Esophagus squamous epithelium (tissue), 5 donors: ENCODE results near the gene SUCLG2. TPM values are rescaled to one million over a fixed set of nuclear protein-coding genes. Genes with fewer than 3 reads are reported as not detected.

Experiments used
- DNase-seq: peaks from one replicate; lab custom pipeline; 2025; lab: John Stamatoyannopoulos, UW
- H3K27ac ChIP-seq, 4 donors: fragments of 200-600 bp; sonication (generic); one replicate each; pipeline ENCODE4 v1.5.1; 2016 to 2019; ENCODE audit warnings: mild to moderate bottlenecking in 1 of 4
- H3K27me3 ChIP-seq, 4 donors: fragments of 200-600 bp; sonication (generic); 1 replicate in 3 of 4; 2 replicates in 1 of 4; pipeline versions ENCODE4 v1.5.1 to v1.6.0; 2017 to 2021; ENCODE audit warnings: antibody characterized with exemption in 1 of 4
- H3K36me3 ChIP-seq, 3 donors: fragments of 200-600 bp; sonication (generic); one replicate each; pipeline ENCODE4 v1.5.1; 2016 to 2019
- H3K4me1 ChIP-seq, 3 donors: fragments of 200-600 bp; sonication (generic); one replicate each; pipeline ENCODE4 v1.5.1; 2017 to 2019
- H3K4me3 ChIP-seq, 4 donors: fragments of 200-600 bp; sonication (generic); 1 replicate in 3 of 4; 2 replicates in 1 of 4; pipeline ENCODE4 v1.5.1; 2016 to 2019; ENCODE audit warnings: mild to moderate bottlenecking in 2 of 4, moderate library complexity in 1 of 4
- H3K9me3 ChIP-seq, 3 donors: fragments of 200-600 bp; sonication (generic); one replicate each; pipeline ENCODE4 v1.5.1; 2016 to 2019
- POLR2A ChIP-seq, 4 donors: fragments of 450-650 bp; IDR thresholded peaks; one replicate each; pipeline ENCODE4 v1.6.1; 2017; ENCODE audit warnings: antibody characterized with exemption in 4 of 4, mild to moderate bottlenecking in 4 of 4, moderate library complexity in 3 of 4
- WGBS, 2 donors: methylation state at CpG; one replicate each; pipeline ENCODE4 v1.1.5; 2018; 5-methylcytosine and 5-hydroxymethylcytosine counted together
- intact Hi-C: fragments of 100-400 bp; cut with DNase I; formaldehyde crosslinking; loops from one replicate; pipeline ENCODE4 v1.15.0; 2022
- total RNA-seq, 4 donors: library from RNA; depleted of rRNA; stranded (reverse); fragments of >200 nt; gene quantifications; one replicate each; pipeline ENCODE4 v1.1.0, GENCODE V29; 2016
- TF ChIP-seq, protein P1 (sequence below), 6 experiments: fragments of 450-650 bp in 4 of 6; fragments of 200-600 bp in 2 of 6; sonication (generic) in 2 of 6; IDR thresholded peaks; one replicate each; pipeline ENCODE4 v1.5.1; 2016 to 2019; ENCODE audit warnings: antibody characterized with exemption in 6 of 6, mild to moderate bottlenecking in 4 of 6, moderate library complexity in 4 of 6
- donor health status: DM: yes; HTN: yes; CAD: no.

Gene SUCLG2
- total RNA-seq, 4 donors from 2014 or later, result 29.4 to 55.4 (median 38.8) TPM

DNA sequence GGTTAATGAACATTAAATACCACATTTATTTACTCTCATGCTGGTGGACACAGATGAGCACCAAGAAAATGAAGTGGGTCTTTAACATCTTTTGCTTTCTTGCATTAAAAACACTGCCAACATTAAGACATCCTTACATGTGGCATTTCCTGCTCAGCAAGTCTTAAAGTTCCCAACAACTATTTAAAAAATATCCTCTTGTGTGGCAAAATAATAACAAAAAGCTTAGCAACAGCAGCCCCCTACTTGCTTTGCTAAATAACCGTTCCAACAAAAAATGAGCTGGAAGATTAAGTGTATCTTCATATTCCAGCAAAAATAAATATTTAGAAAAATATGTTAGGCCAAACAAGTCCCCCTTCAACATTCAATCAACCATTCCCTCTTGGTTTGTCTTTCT is 93.1 kb downstream of the SUCLG2 start:
- no peak overlapping the region for H3K27ac ChIP-seq
- no peak overlapping the region for H3K4me3 ChIP-seq
- no peak for DNase-seq
- H3K4me1 ChIP-seq, result peaks cover 0 to 5% (median 0%) of the 10 kb centered on the region in 3 donors
- no peak for TF ChIP-seq POLR2A (IDR thresholded peaks at IDR 0.05)
- TF ChIP-seq, protein P1, sequence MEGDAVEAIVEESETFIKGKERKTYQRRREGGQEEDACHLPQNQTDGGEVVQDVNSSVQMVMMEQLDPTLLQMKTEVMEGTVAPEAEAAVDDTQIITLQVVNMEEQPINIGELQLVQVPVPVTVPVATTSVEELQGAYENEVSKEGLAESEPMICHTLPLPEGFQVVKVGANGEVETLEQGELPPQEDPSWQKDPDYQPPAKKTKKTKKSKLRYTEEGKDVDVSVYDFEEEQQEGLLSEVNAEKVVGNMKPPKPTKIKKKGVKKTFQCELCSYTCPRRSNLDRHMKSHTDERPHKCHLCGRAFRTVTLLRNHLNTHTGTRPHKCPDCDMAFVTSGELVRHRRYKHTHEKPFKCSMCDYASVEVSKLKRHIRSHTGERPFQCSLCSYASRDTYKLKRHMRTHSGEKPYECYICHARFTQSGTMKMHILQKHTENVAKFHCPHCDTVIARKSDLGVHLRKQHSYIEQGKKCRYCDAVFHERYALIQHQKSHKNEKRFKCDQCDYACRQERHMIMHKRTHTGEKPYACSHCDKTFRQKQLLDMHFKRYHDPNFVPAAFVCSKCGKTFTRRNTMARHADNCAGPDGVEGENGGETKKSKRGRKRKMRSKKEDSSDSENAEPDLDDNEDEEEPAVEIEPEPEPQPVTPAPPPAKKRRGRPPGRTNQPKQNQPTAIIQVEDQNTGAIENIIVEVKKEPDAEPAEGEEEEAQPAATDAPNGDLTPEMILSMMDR (IDR thresholded peaks at IDR 0.05), result no peak
- H3K9me3 ChIP-seq, result no peaks in the 10 kb centered on the region
- H3K27me3 ChIP-seq, result no peaks in the 10 kb centered on the region
- 0% methylated on average over 1 of the region's 1 CpG for WGBS, 2 donors
- peaks cover 0 to 5% (median 0%) of the 10 kb centered on the region in 3 donors for H3K36me3 ChIP-seq
- intact Hi-C loops, result no loop called here

DNA sequence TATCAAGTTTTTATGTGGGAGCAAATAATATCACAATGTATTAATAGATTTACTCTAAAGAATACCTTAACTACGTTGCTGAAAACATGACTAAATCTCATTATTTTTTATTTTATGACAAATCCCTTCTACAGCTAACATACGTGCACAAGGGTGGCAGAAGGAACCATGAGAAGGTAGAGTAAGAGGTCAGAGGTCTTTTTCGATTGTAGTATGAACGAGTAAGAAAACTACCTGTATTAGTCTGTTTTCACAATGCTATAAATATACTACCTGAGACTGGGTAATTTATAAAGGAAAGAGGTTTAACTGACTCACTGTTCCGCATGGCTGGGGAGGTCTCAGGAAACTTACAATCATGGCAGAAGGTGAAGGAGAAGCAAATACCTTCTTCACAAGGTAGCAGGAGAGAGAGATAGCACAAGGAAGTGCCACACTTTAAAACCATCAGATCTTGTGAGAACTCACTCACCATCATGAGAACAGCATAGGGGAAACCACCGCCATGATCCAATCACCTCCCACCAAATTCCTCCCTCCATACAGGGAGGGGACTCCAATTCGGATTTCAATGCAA is 95.3 kb downstream of the SUCLG2 start:
- H3K27me3 ChIP-seq, result no peaks in the 10 kb centered on the region
- H3K9me3 ChIP-seq, result no peaks in the 10 kb centered on the region
- no peak for DNase-seq
- no peak overlapping the region for H3K4me3 ChIP-seq
- no peak overlapping the region for H3K27ac ChIP-seq
- WGBS, 2 donors, result 93 to 95% methylated on average over 7 of the region's 7 CpGs
- peaks cover 0 to 5% (median 0%) of the 10 kb centered on the region in 3 donors for H3K4me1 ChIP-seq
- intact Hi-C loops, result no loop called here
- TF ChIP-seq POLR2A (IDR thresholded peaks at IDR 0.05), result no peak
- TF ChIP-seq, protein P1 (IDR thresholded peaks at IDR 0.05), result no peak
- peaks cover 0 to 12% (median 0%) of the 10 kb centered on the region in 3 donors for H3K36me3 ChIP-seq

DNA sequence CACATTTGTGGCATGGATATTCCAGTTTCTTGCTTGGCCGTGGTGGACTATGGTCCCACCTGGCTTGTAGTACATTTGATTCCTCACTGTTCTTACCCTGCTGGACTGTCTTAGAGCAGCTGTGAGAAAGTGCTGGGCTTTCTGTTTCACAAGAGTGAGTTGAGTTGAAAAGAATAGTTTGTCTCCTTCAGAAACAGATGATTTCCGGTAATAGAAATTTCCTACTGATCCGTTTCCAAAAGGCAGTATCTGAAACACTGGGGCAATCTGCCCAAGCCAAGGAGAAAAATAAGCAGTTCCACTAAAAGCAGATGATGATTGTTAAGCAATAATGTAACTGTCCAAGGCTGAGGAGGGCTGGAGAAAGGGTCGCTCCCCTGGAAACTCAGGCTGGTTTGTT is 96.0 kb downstream of the SUCLG2 start:
- Histone ChIP-seq H3K4me1 (peaks cover 0 to 5% (median 0%) of the 10 kb centered on the region in 3 donors), H3K36me3 (peaks cover 0 to 12% (median 0%) of the 10 kb centered on the region in 3 donors), H3K9me3 (no peaks in the 10 kb centered on the region), H3K27ac (no peak overlapping the region), H3K4me3 (no peak overlapping the region), H3K27me3 (no peaks in the 10 kb centered on the region)
- intact Hi-C loops, result no loop called here
- WGBS, 2 donors, result 69 to 77% methylated on average over 4 of the region's 4 CpGs
- TF ChIP-seq, protein P1 (IDR thresholded peaks at IDR 0.05), result no peak
- no peak for TF ChIP-seq POLR2A (IDR thresholded peaks at IDR 0.05)
- DNase-seq, result no peak

DNA sequence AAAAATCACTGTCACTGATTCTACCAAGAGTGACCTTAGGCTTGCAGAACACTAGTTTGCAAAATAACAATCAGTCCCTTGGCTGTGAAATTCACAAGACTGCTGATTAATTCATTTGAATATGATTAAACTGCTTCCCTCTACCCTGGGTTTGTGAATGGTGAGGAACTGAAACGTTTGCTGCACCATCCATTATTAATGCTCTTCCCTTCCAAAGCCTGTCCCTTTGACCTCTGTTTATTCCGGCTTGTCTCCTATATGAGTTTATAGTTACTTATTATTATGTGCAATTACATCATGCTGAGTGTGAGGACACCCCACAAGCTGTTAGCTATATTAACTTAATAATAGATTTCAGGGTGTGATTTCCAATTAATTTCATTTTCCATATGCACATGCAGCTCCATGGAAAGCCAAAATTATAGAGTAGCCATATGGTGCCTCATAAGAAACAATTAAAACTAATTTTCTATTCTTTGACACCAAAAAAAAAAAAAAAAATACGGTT is 96.5 kb downstream of the SUCLG2 start:
- Histone ChIP-seq H3K4me3 (no peak overlapping the region), H3K36me3 (peaks cover 0 to 12% (median 0%) of the 10 kb centered on the region in 3 donors), H3K27ac (no peak overlapping the region), H3K27me3 (no peaks in the 10 kb centered on the region), H3K9me3 (no peaks in the 10 kb centered on the region), H3K4me1 (peaks cover 0 to 5% (median 0%) of the 10 kb centered on the region in 3 donors)
- intact Hi-C loops, result no loop called here
- TF ChIP-seq, protein P1 (IDR thresholded peaks at IDR 0.05), result no peak
- no peak for TF ChIP-seq POLR2A (IDR thresholded peaks at IDR 0.05)
- 76 to 84% methylated on average over 3 of the region's 3 CpGs for WGBS, 2 donors
- no peak for DNase-seq

DNA sequence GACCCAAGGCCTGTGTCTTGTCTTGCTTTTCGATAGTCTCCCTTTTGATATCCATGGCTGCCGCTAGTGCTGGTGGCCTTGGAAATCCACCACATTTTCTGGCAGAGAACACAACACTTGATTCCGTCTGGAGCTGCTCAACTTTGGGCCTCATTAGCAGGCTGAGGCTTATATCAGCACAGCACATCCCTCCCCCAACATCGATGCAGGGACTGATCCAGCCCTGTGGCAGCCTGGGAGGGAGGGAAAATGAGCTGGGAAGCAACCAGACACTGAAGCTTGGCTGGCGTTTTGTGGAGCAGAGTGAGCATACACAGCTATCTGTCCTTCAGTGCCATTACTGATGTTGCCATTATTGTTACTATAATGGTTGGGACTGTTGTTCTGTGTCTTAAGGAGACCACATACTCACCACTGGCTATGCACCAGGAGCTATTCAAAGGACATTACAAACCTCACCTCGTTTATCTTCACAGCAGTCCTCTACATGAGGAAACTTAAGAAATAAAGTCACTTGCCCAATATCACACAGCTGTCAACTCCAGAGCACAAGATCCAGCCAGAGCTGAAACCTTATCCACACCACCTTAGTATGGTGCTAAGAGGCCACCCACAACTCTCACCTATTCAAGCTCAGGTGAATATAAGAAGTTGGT is 102.9 kb downstream of the SUCLG2 start:
- Histone ChIP-seq H3K4me1 (no peaks in the 10 kb centered on the region), H3K4me3 (no peak overlapping the region), H3K36me3 (peaks cover 0 to 9% (median 0%) of the 10 kb centered on the region in 3 donors), H3K27ac (no peak overlapping the region), H3K9me3 (no peaks in the 10 kb centered on the region), H3K27me3 (no peaks in the 10 kb centered on the region)
- intact Hi-C loops, result no loop called here
- TF ChIP-seq, protein P1 (IDR thresholded peaks at IDR 0.05), result no peak
- no peak for DNase-seq
- 76 to 86% methylated on average over 4 to 5 of the region's 6 CpGs for WGBS, 2 donors
